HL-60 (cell line): ENCODE data around the gene TLCD5.

Experiments used
- DNase-seq, 2 experiments: peaks; one replicate each; pipeline ENCODE4 v3.0.0-alpha.2; 2010 to 2020; ENCODE audit warnings: low read depth in 1 of 2, low spot score in 1 of 2
- H3K27ac ChIP-seq: fragments of 250-450 bp; sonication (Bioruptor Pico); replicated peaks from 2 replicates; pipeline ENCODE4 v1.5.1; 2020; ENCODE audit warnings: mild to moderate bottlenecking, moderate library complexity
- H3K27me3 ChIP-seq: fragments of 250-450 bp; sonication (Bioruptor Pico); 2 replicates; pipeline ENCODE4 v1.5.1; 2021; ENCODE audit warnings: mild to moderate bottlenecking, moderate library complexity; ENCODE audit not compliant: insufficient read depth, poor library complexity, severe bottlenecking
- H3K4me3 ChIP-seq: replicated peaks from 2 replicates; pipeline ENCODE4 v1.5.1; 2011; ENCODE audit warnings: mild to moderate bottlenecking, control low read depth, low read length; ENCODE audit not compliant: insufficient read depth
- GABPA ChIP-seq: IDR thresholded peaks from 2 replicates; pipeline ENCODE4 v1.6.1; 2012; ENCODE audit warnings: low read depth
- POLR2AphosphoS5 ChIP-seq: IDR thresholded peaks from 2 replicates; pipeline ENCODE4 v1.6.1; 2012; ENCODE audit warnings: low read depth
- REST ChIP-seq: IDR thresholded peaks from 2 replicates; pipeline ENCODE4 v1.6.1; 2012; ENCODE audit warnings: low read depth; ENCODE audit not compliant: insufficient replicate concordance
- SPI1 ChIP-seq: IDR thresholded peaks from 2 replicates; pipeline ENCODE4 v1.6.1; 2012; ENCODE audit warnings: low read depth, mild to moderate bottlenecking, borderline replicate concordance
- TF ChIP-seq, protein P1 (sequence below): IDR thresholded peaks from one replicate; pipeline ENCODE4 v1.5.1; 2011; ENCODE audit warnings: low read length, control low read depth, inconsistent platforms; ENCODE audit not compliant: insufficient read depth

TLCD5 gene

DNA sequence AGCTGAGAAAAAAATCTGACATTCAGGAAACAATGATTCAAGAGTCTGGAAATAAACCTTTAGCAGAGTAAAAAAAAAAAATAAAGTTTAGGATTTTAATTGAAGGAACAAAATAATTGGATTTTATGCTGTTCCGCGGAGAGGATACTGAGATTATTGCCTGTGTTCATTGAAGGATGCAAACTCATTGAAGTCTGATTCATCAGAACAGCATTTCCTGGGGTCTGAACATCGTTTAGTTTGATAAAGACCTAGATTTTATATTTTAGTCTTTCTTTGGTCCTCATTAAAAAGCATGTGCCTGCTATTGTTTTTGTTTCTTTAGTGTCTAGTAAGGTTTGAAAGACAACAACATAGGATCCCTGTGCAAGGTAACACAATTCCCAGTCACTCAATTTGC lies 4.5 kb downstream of the TLCD5 start:
- Histone ChIP-seq H3K27ac (no peak overlapping the region), H3K27me3 (peaks cover 48% of the 10 kb centered on the region), H3K4me3 (no peak overlapping the region)
- no peak for DNase-seq
- TF ChIP-seq REST (no peak), SPI1 (no peak), POLR2AphosphoS5 (no peak), GABPA (no peak)
- TF ChIP-seq, protein P1, sequence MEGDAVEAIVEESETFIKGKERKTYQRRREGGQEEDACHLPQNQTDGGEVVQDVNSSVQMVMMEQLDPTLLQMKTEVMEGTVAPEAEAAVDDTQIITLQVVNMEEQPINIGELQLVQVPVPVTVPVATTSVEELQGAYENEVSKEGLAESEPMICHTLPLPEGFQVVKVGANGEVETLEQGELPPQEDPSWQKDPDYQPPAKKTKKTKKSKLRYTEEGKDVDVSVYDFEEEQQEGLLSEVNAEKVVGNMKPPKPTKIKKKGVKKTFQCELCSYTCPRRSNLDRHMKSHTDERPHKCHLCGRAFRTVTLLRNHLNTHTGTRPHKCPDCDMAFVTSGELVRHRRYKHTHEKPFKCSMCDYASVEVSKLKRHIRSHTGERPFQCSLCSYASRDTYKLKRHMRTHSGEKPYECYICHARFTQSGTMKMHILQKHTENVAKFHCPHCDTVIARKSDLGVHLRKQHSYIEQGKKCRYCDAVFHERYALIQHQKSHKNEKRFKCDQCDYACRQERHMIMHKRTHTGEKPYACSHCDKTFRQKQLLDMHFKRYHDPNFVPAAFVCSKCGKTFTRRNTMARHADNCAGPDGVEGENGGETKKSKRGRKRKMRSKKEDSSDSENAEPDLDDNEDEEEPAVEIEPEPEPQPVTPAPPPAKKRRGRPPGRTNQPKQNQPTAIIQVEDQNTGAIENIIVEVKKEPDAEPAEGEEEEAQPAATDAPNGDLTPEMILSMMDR = no peak

GRCh38 chr11:120330045-120330444 lies 4.9 kb downstream of the TLCD5 start:
- no peak overlapping the region for H3K4me3 ChIP-seq
- DNase-seq = no peak
- H3K27ac ChIP-seq = no peak overlapping the region
- TF ChIP-seq SPI1 = peak; percentile 43
- TF ChIP-seq, protein P1 = no peak
- H3K27me3 ChIP-seq = peaks cover 43% of the 10 kb centered on the region

DNA sequence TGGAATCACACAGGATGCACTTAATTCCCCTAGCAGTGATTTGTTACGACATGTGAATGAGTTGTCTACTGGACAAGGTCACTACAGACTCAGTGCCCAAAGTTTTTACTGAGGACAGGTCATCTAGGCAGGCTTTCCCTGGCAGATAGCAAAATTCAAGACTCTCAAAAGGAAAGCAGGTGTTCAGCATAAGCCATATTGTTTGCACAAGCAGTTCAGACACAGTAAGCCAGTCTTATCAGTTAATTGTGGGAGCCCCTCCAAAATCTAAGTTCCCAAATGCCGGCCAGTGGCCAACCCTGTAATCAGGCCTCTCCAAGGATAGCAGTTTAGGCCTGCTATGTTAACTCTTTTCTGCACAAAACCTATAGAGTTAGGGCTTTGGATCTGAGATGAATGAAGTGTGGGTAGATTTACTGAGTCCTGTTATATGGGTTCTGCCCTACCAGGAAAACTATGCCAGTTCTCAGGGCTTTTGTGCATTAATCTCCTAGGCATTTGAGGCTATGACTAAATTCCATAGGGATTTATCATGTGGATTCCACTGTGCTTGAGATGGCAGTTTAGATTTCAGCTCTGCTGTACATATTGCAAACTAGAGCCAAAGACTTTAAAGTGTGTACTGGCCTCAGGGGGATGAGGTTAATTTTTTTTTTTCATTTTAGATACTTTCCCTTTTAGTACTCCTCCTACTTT lies 6.3 kb downstream of the TLCD5 start:
- DNase-seq = no peak
- H3K27ac ChIP-seq = no peak overlapping the region

More for the DNA sequence above, 6.3 kb downstream of the TLCD5 start:
- TF ChIP-seq REST (no peak), SPI1 (no peak), GABPA (no peak), POLR2AphosphoS5 (no peak)
- H3K27me3 ChIP-seq = peaks cover 42% of the 10 kb centered on the region
- no peak overlapping the region for H3K4me3 ChIP-seq
